GM19043 (cell line): ENCODE measurements around the gene CSPG4.
A peak's percentile ranks its signal among the peaks of the same experiment; 100 is the strongest.
"Not testable (repeated sequence)": the region's sequence is repeated elsewhere in the genome, so short reads cannot be mapped to it uniquely, and the experiment has no call there.

Source experiments
- ATAC-seq: cut with Tn5 transposase; IDR thresholded peaks from one replicate; pipeline ENCODE4 v1.9.1; 2021; ENCODE audit warnings: low read depth; ENCODE audit not compliant: unreplicated experiment

CSPG4 gene

DNA sequence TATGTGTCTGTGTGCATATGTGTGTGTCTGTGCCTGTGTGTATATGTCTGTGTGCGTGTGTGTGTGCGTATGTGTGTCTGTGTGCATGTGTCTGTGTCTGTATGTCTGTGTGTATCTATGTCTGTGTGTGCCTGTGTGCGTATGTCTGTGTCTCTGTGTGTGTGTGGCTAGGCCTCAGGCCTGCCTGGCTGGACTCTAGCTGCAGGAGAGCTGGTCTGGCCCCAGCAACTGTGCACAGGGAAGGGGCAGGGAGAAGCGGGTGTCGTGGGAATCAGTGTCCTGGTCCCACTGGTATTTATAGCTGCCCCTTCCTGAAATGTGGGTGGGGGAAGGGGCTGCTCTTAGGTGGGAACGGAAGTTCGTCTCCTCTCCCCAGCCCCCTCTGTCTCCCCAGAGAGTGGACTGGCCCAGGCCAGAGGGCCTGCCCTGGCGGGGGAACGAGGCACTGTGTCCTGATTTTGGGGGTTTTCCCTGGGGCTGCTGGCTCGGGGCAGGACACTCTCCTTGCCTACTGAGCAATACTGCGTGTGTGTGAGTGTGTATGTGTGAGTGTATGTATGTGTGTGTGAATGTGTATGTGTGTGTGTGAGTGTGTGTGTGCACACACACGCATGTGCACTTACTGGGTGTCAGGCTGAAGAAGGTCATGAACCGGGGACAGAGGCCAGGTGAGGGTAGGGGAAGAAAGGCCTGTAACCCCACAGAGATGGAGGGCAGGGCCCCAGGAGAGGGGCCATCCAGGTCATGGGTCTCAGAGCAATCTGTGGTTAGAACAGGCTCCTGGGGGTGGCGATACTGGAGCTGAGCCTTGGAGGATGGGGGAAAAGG is 6.6 kb downstream of the CSPG4 start:
- ATAC-seq, result no peak

DNA sequence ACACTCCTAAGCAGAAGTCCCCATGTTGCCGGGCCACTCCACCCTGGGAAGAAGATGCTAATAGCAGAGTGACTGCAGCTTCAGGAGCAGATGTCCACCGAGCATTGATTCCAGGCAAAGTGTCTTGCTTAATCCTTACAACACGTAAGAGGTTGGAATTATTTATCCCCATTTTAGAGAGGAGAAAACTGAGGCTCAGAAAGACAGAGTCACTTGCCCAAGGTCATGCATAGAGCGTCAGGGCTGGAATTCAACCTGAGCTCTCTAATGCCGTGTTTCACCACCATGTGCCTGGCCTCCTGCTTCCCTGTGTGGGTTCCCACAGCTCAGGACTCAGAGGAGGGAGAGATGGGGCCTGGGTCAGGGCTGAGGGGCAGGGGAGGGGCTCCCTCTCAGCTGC is 7.3 kb downstream of the CSPG4 start:
- not testable (repeated sequence) for ATAC-seq

DNA sequence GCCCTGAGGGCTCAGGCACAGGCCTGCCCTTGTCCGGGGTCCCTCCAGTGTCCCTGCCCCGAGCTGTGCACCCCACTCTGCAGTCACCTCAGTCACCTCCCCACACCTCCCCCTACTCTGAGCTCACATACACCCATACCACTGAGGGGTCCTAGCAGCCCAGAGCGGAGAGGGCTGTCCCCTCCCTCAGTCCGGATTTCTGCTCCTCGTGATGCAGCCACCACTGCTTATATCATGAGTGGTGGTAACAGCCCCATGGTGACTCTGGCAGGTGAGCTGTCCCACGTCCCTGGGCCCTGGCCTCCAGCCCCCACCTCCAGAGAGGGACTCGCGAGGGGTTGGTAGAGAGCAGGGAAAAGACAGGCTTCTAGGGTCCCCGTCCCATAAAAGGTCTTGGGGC is 8.0 kb downstream of the CSPG4 start:
- ATAC-seq, result no peak

DNA sequence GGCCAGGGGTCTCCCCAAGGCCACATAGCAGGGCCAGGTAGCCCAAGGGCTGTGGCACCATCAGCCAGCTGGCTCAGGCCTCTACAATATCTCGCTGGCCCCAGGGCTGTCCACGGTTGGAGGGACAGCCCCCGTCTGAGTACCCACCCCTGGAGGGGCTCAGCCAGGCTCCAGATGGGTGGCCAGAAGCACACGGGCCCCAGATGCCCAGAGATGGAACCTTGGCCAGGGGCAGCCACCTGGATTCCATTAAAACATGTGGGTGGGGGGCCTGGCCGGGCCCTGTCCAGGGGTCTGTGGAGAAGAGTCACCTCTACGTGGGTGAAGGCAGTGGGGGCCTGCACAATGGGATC is 8.4 kb downstream of the CSPG4 start:
- ATAC-seq, result no peak

DNA sequence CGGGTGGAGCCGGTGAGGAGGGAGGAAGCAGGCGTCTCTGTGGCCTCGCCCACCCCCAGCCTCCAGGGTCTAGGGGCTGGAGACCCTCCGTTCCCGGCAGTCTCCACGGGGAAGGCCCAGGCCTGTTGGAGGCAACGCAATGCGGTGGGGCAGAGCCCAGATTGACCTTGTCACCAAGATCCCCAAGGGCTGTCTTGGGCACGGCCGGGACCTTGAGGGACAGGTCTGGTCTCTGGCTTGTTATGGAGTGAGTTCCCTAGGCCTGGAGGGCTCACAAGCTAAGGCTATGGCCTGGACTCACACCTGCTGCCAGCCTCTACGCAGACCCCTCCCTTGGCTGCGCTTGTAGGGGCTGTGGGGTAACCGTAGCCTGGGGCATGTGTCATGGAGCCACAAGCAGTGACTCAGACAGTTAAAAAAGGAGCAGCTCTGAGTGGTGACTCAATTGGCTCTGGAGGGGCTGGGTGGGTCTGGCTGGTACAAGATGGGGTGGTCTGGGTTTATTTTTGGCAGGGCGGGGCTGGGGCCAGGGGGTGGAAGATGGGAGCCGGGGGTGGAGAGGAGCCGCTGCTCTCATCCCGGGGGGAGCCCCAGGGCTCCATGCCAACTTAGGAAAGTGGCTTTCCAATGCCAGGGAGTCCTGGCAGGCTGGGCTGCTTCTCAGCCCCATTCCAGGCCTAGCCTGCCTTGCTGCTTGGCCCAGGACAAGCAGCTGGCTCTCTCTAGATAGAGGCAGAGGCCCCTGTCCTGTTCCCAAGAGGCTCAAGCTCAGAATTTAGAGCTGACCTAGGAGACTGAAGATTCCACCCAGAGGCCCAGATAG is 9.0 kb downstream of the CSPG4 start:
- ATAC-seq, result not testable (repeated sequence)

DNA sequence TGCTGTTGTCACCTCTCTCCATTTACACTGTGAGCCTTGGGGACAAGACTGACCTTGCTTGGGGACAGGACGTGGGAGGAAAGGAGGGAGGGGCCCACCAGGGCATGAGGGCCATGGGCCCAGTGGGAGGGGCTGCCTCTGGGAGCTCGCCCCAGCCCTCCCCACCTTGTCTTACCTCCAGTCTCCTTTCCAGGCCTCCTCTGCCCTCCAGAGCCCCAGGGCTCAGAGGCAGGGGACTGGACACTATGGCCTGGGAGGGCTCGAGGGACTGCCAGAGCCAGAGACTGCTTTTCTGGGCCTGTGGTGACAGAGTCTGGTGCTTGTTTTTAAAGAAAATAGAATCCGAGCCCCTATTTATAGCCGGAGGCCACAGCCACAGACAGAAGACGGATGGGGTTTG is 10.2 kb downstream of the CSPG4 start:
- ATAC-seq, result no peak

DNA sequence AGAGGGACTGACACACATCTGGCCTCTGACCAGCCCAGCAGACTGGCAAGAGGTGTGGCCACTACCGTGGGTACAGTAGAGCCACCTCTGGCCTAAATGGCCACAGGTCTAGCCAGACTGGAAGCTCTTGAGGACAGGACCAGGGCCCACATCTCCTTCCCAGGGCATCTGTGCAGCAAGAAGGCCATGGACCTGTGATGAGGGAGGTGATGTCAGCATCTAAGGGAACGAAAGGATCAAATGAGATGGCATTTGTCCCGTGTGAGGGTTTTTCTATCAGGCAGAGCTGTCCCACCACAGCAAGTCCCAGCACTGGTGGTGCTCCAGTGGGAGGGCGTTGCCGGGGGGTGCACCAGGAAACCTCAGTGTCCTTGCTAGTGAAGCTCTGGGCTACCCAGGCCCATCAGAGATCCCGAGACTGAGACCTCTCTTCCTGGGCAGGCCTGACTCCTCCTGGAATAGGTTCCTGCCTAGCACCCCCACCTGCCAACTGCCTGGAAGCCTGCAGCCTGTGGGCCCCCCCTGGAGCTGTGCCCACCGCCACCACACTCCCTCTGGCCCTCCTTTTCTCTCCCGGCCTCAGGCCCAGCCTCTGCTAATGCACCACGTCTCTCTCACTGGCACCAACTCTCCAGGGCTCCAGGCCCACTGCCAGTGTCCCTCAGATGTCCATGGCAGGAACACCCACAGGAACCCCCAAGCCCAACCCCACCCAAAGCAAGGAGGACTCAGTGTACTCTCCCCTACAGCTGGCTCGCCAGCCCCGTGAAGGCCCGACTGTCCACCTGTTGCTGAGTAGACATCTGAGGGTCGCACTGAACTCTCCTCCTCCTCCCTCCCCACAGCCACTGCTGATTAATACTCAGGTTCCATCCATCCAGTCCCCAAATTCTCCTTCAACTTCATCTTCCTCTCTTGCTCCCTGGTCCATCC is 11.3 kb downstream of the CSPG4 start:
- ATAC-seq, result not testable (repeated sequence)

DNA sequence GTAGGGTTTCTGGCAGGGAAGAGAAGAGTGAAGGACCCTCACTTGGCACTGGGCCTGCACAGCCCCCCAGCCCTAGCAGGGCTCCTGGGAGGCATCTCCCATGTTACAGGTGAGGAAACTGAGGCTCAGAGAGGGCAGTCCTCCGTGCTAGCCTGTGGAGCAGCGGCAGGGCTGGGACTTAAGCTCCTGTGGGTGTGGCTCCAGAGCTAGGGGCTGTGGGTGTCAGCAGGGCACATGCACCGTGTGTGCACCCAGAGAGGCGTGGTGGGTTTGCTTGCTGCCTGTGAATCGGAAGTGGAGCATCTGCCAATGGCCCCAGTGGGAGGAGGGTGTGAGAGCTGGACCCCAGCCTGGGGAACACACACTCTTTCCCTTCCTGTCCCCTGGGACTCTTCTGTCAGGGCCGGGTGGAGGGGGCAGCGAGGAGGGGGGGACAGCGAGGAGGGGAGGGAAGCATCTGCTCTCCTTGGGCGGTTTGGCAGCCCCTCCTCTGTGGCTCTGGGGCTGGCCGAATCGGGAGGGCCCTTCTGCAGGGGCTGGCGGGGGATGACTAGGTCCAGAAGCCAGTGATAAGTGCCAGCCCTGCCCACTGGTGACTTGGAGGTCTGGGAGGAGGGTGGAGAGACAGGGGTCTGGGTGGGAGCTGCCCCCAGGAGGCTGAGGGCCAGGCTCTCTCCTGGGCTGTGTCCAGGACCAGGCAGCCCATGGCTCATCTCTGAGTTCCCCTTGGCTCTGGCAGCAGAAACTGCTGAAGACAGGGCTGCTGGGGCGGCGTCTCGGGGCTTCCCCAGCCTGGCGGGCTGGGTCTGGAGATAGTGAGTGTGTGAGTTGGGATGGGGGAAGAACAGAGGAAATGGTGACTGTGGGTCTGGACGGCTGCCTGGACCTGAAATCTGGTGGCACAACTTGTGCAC is 12.4 kb downstream of the CSPG4 start:
- peak; percentile 64 for ATAC-seq

DNA sequence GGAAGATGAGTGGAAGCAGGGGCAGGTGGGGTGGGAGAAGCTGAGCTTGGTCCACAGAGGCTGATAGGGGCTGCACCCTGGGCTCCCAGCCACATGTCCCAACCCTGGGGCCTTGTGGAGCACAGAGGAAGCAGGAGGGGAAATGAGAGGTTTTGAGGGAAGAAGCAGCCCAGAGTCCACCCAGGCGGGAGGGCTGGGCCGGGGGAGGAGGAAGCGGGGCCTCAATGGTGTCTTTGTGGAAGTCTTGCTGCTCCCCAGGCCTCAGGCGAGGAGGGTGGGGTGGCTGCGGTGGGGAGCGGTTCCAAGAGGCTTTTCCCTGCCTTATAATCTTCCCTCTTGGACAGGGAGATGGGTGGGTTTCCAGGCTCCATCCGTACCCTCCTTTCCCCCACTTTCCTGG is 13.1 kb downstream of the CSPG4 start:
- not testable (repeated sequence) for ATAC-seq

DNA sequence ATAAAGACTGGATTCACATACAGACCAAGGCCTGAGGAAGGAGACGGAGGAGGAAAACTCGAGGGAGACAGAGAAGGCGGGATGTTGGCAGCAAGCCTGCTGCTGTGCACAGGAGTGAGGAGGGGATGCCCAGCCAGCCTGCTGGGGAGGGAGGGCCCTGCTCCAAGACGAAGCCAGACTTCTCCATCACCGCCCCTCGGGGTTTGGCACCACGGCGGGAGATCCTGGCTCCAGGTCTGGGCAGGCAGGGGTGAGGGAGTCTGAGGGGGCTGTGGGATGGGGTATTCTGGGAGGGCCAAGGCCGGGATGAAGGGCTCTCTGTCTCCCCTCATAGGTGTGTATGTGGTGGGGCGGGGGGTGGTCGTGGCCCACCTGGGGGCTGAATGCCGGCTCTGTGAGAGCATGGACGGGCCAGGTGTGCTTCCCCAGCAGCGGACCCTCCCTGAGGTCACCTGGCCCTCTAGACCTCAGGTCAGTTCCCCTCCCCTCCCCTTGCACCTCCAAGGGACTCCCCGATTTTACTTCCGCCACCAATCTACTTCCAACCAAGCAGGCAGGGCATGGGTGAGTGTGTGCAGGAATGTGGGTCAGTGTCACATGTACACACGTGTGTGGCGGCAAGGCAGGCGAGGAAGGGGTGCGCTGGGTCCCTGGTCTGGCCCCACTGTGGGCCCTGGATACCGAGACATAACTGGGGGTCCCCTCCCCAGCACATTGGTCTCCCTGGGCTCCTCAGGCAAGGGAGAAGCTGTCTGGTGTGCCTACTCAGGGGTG is 14.5 kb downstream of the CSPG4 start:
- not testable (repeated sequence) for ATAC-seq

DNA sequence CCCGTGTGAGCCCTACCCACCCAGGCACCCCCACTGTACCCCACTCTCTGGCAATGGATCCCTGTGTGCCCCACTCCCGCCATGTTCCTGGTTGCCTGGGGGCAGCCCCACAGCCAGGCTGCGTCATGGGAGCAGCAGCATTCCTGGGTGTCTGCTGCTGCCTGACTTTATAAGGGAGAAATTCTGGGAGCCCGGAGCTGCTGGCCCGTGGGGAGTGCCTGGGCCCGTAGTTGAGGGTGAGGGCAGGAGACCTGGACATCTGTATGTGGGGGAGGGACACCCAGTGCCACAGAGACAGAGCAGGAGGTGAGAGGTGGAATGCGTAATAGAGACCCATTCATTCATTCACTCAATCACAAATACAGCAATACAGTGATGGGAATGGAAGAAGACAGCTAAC is 15.1 kb downstream of the CSPG4 start:
- no peak for ATAC-seq

DNA sequence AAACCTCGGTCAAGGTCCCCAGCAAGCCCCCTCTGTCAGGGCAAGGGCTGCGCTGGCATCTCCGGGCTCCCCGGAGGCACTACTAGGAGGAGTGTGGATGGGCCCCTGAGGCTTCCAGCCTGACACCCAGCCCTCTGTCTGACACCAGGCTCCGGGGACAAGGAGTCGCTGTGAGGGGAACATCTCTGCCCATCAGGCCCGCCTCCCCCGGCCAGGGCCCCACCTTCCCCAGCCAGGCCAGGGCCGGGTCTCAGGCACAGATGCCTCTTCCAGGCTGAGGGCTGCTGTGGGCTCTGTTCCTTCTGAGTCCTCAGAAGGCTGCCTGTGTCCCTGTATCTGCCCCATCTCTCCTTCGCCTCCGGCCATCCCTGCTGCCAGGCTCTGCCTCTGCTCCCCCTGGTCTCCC is 15.8 kb downstream of the CSPG4 start:
- no peak for ATAC-seq

DNA sequence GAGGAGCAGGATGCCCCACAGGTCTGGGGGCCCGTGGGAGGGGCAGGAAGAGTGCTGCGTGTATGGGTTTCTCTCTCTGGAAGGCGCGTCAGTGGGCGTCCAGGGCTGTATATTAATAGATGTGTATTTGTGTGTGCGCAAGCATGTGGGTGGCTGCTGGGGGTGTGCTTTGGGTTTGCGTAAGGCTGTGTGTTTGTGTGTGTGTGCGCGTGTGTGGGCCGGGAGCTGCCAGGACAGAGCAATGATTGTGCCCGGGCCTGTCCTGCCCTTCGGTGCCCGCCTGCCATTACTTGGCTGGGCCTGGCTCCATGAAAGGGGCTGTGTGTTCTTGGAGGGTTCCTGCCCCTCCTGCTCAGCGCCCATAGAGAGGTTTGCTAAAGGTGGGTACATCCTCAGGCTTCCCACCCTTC is 16.3 kb downstream of the CSPG4 start:
- no peak for ATAC-seq

DNA sequence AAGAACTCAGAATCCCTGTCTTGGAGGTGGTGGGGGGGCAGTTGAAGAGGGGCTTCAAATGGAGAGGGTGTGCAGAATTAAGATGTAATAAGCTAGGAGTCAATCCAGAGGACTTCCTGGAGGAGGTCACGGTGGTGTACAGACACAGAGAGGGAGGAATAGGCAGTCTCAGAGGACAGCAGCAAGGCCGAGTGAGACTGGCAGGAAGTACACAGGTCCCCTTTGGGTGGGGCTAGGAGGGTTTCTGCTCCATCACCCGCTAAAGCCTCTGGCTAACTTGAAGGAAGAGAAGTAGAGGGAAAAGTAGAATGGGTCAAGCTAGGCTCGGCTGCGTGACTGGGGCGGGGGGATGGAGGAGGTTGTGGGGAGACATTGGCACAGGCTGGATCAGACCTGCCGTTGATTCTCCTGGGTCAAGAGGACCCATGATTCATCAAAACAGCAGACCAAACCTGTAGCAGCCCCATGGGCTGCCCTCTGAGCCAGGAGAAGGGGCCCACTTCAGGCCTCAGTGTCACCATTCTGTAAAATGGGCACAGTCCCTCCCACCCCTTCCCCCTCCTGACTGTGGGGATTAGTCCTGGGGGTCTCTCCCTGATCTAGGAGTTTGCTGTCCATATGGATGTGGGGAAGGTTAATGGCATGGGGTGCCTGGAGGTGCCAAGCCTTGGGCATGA is 16.9 kb downstream of the CSPG4 start:
- ATAC-seq, result no peak

DNA sequence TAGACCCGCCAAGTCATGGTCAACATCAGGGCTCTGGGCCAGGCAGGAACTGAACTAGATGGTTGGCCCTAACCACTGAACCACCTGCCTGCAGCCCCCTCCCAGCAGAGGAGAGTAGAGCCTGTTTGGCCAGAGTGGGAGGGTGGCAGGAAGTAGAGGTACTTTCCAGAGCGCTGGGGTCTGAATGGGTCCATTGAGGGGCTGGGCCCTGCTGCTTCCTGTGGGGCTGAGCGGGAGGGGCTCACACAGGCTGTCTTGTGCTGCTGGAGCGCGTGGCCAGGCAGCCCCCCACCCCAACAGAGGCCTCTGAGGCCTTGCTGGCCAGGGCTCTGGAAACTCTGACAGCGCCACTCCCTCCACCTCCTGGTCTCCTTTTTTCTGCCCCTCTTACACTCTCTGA is 17.4 kb downstream of the CSPG4 start:
- ATAC-seq, result no peak

DNA sequence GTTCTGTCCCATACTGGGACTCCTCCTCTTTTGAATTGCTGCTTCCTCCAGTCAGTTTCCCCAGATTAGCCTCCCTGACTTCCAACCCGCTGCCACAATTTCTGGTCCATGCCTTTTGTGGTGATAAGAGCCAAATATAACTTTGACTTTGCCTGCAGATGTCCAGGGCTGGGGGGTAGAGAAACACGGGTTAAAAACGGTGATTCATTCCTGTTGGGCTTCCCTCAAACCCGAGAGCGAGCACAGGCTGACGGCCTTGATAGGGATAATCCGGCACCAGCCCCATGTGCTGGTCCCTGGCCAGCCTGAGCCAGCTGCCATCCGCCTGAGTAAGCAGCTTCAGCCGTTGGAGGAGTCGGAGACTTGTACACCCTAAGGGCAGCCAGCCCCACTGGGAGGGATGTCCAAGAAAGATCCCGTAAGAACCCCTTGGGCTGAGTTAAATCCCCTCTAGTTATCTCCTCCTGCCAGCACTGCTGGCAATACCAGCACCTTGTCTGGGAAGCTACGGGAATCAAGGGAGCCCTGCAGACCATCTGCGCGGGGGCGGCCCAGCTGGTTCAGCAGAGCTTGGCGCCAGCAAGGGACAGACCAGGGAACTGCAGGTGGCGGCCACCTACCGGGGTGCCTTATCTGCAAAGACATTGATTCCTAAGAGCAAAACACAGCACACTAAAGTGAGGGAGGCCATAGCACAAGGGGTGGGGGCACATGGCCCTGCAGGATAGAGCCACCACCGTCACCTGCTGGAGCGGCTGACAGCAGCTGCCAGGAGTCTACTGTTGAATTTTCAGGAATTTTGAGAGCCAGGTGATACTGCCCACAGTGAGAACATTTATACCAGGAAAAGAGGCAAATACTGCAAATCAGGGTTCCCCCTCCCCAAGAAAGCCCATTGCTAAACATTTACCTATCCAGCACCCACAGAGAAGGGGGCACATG is 18.1 kb downstream of the CSPG4 start:
- ATAC-seq, result no peak

DNA sequence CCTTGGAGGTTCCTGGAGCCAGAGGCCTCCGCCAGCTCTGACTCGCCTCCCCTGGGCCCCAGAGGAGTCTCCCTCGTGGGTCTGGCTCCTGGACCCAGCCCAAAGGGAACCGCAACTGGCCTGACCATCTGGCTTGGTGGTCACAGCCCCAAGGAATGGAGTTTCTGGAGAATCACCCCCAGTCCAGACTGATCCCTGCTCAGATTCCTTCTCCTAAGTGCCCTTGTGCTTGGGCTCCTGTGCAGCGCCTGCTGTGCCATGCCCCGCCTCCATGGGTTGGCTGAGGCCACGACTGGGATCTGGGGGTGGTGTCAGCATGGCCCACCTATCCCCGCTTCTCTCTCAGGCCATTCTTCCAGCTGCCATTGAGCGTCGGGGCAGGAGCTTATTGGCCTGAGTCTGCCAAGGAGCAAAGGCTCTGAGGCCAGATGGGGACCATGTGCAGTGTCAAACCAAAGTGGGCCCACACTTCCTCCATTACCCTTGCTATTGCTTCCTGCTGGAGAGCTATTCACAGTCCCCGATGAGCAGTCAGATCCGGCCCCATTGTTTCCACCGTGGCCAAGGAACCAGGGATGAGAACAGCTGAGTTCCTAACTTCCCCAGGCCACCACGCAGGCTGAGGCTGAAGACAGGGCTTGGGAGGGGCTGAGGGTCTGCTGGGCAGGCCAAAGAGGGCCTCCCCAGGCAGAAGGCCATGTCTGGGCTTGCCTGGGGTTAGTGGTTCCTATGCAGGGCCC is 19.0 kb downstream of the CSPG4 start:
- no peak for ATAC-seq
